Uterus (tissue), 4 donors: ENCODE measurements around the gene GSTO1. TPM values are rescaled to one million over a fixed set of nuclear protein-coding genes. Genes with fewer than 3 reads are reported as not detected.

Experiments
- DNase-seq, 2 donors: peaks; one replicate each; pipeline ENCODE4 v3.0.0-alpha.2; 2019 to 2020
- H3K27ac ChIP-seq, 2 donors: fragments of 200-600 bp; sonication (generic); 1 replicate in 1 of 2; 2 replicates in 1 of 2; pipeline ENCODE4 v1.5.1; 2016 to 2018
- H3K27me3 ChIP-seq, 2 donors: fragments of 200-600 bp; sonication (generic); one replicate each; pipeline ENCODE4 v1.5.1; 2018 to 2019; ENCODE audit warnings: control low read depth in 1 of 2
- H3K36me3 ChIP-seq, 2 donors: fragments of 200-600 bp; sonication (generic); one replicate each; pipeline ENCODE4 v1.5.1; 2019; ENCODE audit warnings: control low read depth in 1 of 2
- H3K4me1 ChIP-seq, 2 donors: fragments of 200-600 bp; sonication (generic); one replicate each; pipeline ENCODE4 v1.5.1; 2018 to 2019; ENCODE audit warnings: control low read depth in 1 of 2
- H3K4me3 ChIP-seq, 2 donors: fragments of 200-600 bp; sonication (generic); 1 replicate in 1 of 2; 2 replicates in 1 of 2; pipeline ENCODE4 v1.5.1; 2018 to 2019; ENCODE audit warnings: mild to moderate bottlenecking in 1 of 2
- H3K9me3 ChIP-seq, 2 donors: fragments of 200-600 bp; sonication (generic); one replicate each; pipeline ENCODE4 v1.5.1; 2019; ENCODE audit warnings: control low read depth in 1 of 2
- CTCF ChIP-seq, 4 experiments: fragments of 200-600 bp in 2 of 4; fragments of 450-650 bp in 2 of 4; sonication (generic) in 2 of 4; IDR thresholded peaks; one replicate each; pipeline ENCODE4 v1.5.1; 2016 to 2019; ENCODE audit warnings: antibody characterized with exemption in 4 of 4, mild to moderate bottlenecking in 2 of 4, moderate library complexity in 1 of 4
- POLR2A ChIP-seq, 2 donors: fragments of 450-650 bp; IDR thresholded peaks; one replicate each; pipeline ENCODE4 v1.6.1; 2016; ENCODE audit warnings: antibody characterized with exemption in 2 of 2, mild to moderate bottlenecking in 1 of 2, moderate library complexity in 1 of 2
- intact Hi-C: fragments of 100-400 bp; cut with DNase I; formaldehyde crosslinking; loops from one replicate; pipeline ENCODE4 v1.15.1; 2023; ENCODE audit warnings: low total_unique reads
- total RNA-seq, 4 donors: library from RNA; depleted of rRNA in 3 of 4; stranded (reverse); fragments of >200 nt in 3 of 4; gene quantifications; one replicate each; pipeline versions ENCODE4 v1.1.0 to v1.2.4, GENCODE V29; 2014 to 2023
- donor health status: DM: yes; HTN: yes; CAD: no.

Gene GSTO1
- total RNA-seq, 4 donors from 2014 or later: 54.7 to 131 (median 102) TPM

- peak overlapping the region; percentile 77 to 89 for H3K27ac ChIP-seq
- peak overlapping the region; percentile 70 to 75 for H3K4me3 ChIP-seq
- intact Hi-C loops: no loop called here
- no peaks in the 10 kb centered on the region for H3K9me3 ChIP-seq
- DNase-seq: no peak
- no peak for TF ChIP-seq POLR2A (IDR thresholded peaks at IDR 0.05)
- TF ChIP-seq CTCF (IDR thresholded peaks at IDR 0.05): no peak
- no peaks in the 10 kb centered on the region for H3K4me1 ChIP-seq
- no peaks in the 10 kb centered on the region for H3K27me3 ChIP-seq
- H3K36me3 ChIP-seq: no peaks in the 10 kb centered on the region
Measured at GRCh38 chr10:104268405-104268712, 13.7 kb downstream of the GSTO1 start.

DNA sequence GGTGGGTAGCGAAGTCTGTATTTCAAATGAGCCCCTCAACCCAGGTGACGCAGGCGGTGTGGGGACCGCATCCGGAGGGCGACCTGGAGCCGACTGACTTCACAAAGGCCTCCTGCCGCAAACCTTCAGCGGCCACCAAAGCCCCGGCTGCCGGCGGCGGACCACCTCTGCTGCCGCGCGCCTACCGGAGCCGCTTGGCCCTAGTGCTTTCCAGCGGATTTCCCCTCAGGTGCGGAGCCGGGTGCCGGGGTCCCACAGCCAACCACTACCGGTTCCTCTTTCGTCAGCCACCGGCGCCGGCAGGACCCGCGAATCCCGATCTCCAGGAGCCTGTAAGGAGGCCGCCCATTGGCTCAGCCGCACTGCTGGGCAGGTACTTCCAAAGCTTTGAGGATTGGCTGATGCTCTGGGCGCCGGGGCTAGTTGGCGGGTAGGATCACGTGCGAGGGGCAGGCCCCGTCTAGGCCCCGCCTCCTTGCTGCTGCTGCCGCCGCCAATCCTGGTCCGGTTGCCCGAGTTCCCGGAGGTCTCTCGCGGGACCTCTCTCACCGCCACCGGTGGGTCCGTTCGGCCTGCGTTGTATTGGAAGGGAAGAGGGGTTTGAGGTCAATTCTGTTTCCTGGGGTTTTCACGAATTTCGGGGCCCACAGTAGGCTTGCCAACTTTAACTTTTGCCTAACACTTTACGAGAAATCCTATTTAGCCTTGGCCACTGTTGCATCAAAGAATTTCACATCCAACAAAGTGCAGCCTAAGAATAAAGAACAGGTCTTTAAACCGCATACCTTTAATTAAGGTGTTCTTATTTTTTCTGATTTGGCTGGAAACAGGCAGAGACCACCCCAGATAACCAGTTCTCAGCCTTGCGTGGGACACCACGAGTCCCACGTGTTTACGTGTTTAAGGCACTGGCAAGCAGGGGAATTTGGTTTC lies 14.3 kb downstream of the GSTO1 start, which contains the start of gene GSTO2:
Gene GSTO2 (plus strand): TSS at position 472 of the 933 bp plus-strand sequence. CDS start 5,732 bp downstream, outside the sequence.
- no peaks in the 10 kb centered on the region for H3K4me1 ChIP-seq
- intact Hi-C loops: no loop called here
- DNase-seq: peak; percentile 99
- peak within 1 kb of the TSS; percentile 77 to 89 for H3K27ac ChIP-seq
- H3K4me3 ChIP-seq: peak within 1 kb of the TSS; percentile 70 to 75
- TF ChIP-seq POLR2A (IDR thresholded peaks at IDR 0.05) (peak; percentile 71 to 77), CTCF (IDR thresholded peaks at IDR 0.05) (no peak)
- no peaks in the 10 kb centered on the region for H3K36me3 ChIP-seq
- no peaks in the 10 kb centered on the region for H3K27me3 ChIP-seq
- no peaks in the 10 kb centered on the region for H3K9me3 ChIP-seq

DNA sequence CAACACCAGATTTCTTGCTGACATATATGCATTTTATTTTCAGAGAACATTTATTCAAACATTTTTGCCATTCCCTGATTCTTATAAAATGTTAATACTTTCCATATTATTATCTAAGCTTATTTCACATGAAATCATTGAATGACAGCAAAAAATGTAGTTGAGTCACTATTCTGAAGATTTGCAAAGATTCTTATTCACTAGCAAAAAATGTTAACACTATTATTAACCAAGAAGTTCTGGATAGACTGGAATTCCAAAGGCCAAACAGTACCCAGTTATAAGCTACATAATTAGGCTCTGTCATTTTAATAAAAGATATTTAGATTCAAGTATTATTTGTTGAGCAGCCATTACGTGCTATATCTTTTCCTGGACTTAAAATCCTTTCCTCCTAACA lies 18.6 kb downstream of the GSTO1 start:
- intact Hi-C loops: no loop called here
- TF ChIP-seq CTCF (IDR thresholded peaks at IDR 0.05) (no peak), POLR2A (IDR thresholded peaks at IDR 0.05) (no peak)
- no peaks in the 10 kb centered on the region for H3K36me3 ChIP-seq
- H3K4me3 ChIP-seq: no peak overlapping the region
- no peak for DNase-seq
- no peaks in the 10 kb centered on the region for H3K4me1 ChIP-seq
- H3K9me3 ChIP-seq: no peaks in the 10 kb centered on the region
- H3K27me3 ChIP-seq: no peaks in the 10 kb centered on the region
- H3K27ac ChIP-seq: no peak overlapping the region

- no peaks in the 10 kb centered on the region for H3K9me3 ChIP-seq
- no peak for DNase-seq
- no peak overlapping the region for H3K4me3 ChIP-seq
- H3K27me3 ChIP-seq: no peaks in the 10 kb centered on the region
- no peak for TF ChIP-seq CTCF (IDR thresholded peaks at IDR 0.05)
- TF ChIP-seq POLR2A (IDR thresholded peaks at IDR 0.05): no peak
- intact Hi-C loops: no loop called here
- no peak overlapping the region for H3K27ac ChIP-seq
- no peaks in the 10 kb centered on the region for H3K36me3 ChIP-seq
- H3K4me1 ChIP-seq: no peaks in the 10 kb centered on the region
Measured at GRCh38 chr10:104273899-104274575, 19.3 kb downstream of the GSTO1 start.
